Neural crest cell (in vitro differentiated cells): ENCODE measurements around the gene TANC1. TPM values are rescaled to one million over a fixed set of nuclear protein-coding genes. Genes with fewer than 3 reads are reported as not detected.
"Not testable (repeated sequence)": the region's sequence is repeated elsewhere in the genome, so short reads cannot be mapped to it uniquely, and the experiment has no call there.

Experiments used
- DNase-seq: peaks from one replicate; pipeline ENCODE4 v3.0.0; 2021; ENCODE audit warnings: low read depth, mixed read lengths, low spot score
- H3K27ac Mint-ChIP-seq: one replicate; pipeline ENCODE4 v1.8.0; 2021; ENCODE audit warnings: mild to moderate bottlenecking, mixed read lengths; ENCODE audit not compliant: unreplicated experiment
- H3K27me3 Mint-ChIP-seq: 2 replicates; pipeline ENCODE4 v1.8.0; 2021; ENCODE audit warnings: low read depth, mild to moderate bottlenecking, mixed read lengths
- H3K36me3 Mint-ChIP-seq: 2 replicates; pipeline ENCODE4 v1.8.0; 2021; ENCODE audit warnings: low read depth, mild to moderate bottlenecking, mixed read lengths
- H3K4me1 Mint-ChIP-seq: 2 replicates; pipeline ENCODE4 v1.8.0; 2021; ENCODE audit warnings: mixed read lengths
- H3K4me3 Mint-ChIP-seq: one replicate; pipeline ENCODE4 v1.8.0; 2021; ENCODE audit warnings: mild to moderate bottlenecking, mixed read lengths
- H3K9me3 Mint-ChIP-seq: 2 replicates; pipeline ENCODE4 v1.8.0; 2021; ENCODE audit warnings: mixed read lengths
- CTCF ChIP-seq: fragments of 200-600 bp; sonication (generic); conservative IDR thresholded peaks from 2 replicates; pipeline ENCODE4 v1.5.0; 2021; ENCODE audit warnings: antibody characterized with exemption, mild to moderate bottlenecking
- total RNA-seq: library from RNA; stranded (reverse); gene quantifications from 2 replicates; pipeline ENCODE4 v1.2.1, GENCODE V29; 2021

TANC1 gene
- total RNA-seq, 1 donor from 2014 or later: 13.2 TPM

GRCh38 chr2:159095813-159096212 lies 127.4 kb downstream of the TANC1 start:
- Mint-ChIP-seq H3K9me3 (peaks cover 6% of the 10 kb centered on the region), H3K27me3 (no peaks in the 10 kb centered on the region), H3K27ac (no peak overlapping the region), H3K36me3 (peaks cover 13% of the 10 kb centered on the region), H3K4me3 (no peak overlapping the region), H3K4me1 (peaks cover 32% of the 10 kb centered on the region)
- no peak for TF ChIP-seq CTCF
- DNase-seq: no peak

GRCh38 chr2:159096302-159096855 lies 127.9 kb downstream of the TANC1 start:
- not testable (repeated sequence) for H3K27ac Mint-ChIP-seq, H3K4me3 Mint-ChIP-seq, H3K27me3 Mint-ChIP-seq, H3K9me3 Mint-ChIP-seq, DNase-seq
- peaks cover 32% of the 10 kb centered on the region for H3K4me1 Mint-ChIP-seq
- peaks cover 13% of the 10 kb centered on the region for H3K36me3 Mint-ChIP-seq

- Mint-ChIP-seq H3K27me3 (no peaks in the 10 kb centered on the region), H3K27ac (no peak overlapping the region), H3K4me1 (peaks cover 27% of the 10 kb centered on the region), H3K36me3 (peaks cover 15% of the 10 kb centered on the region), H3K4me3 (no peak overlapping the region), H3K9me3 (peaks cover 6% of the 10 kb centered on the region)
- no peak for DNase-seq
- no peak for TF ChIP-seq CTCF
These were observed 128.5 kb downstream of the TANC1 start for GRCh38 chr2:159096901-159097300.

GRCh38 chr2:159098361-159098760 lies 129.9 kb downstream of the TANC1 start:
- H3K4me1 Mint-ChIP-seq: peaks cover 19% of the 10 kb centered on the region
- peaks cover 16% of the 10 kb centered on the region for H3K36me3 Mint-ChIP-seq
- no peak overlapping the region for H3K4me3 Mint-ChIP-seq
- no peak overlapping the region for H3K27ac Mint-ChIP-seq
- H3K27me3 Mint-ChIP-seq: no peaks in the 10 kb centered on the region
- DNase-seq: no peak
- no peak for TF ChIP-seq CTCF
- peaks cover 6% of the 10 kb centered on the region for H3K9me3 Mint-ChIP-seq

GRCh38 chr2:159098921-159099411 lies 130.5 kb downstream of the TANC1 start:
- H3K9me3 Mint-ChIP-seq: peaks cover 6% of the 10 kb centered on the region
- peaks cover 16% of the 10 kb centered on the region for H3K36me3 Mint-ChIP-seq
- H3K4me1 Mint-ChIP-seq: peaks cover 13% of the 10 kb centered on the region
- TF ChIP-seq CTCF: no peak
- DNase-seq: no peak
- H3K4me3 Mint-ChIP-seq: no peak overlapping the region
- peak overlapping the region; percentile 88 for H3K27ac Mint-ChIP-seq
- no peaks in the 10 kb centered on the region for H3K27me3 Mint-ChIP-seq

GRCh38 chr2:159101755-159102489 lies 133.5 kb downstream of the TANC1 start:
- TF ChIP-seq CTCF: no peak
- no peak for DNase-seq
- Mint-ChIP-seq H3K4me3 (no peak overlapping the region), H3K27ac (no peak overlapping the region), H3K27me3 (no peaks in the 10 kb centered on the region), H3K9me3 (peaks cover 1% of the 10 kb centered on the region), H3K36me3 (peaks cover 6% of the 10 kb centered on the region), H3K4me1 (peaks cover 4% of the 10 kb centered on the region)
